ENCODE data around the gene KRT80. TPM values are rescaled to one million over a fixed set of nuclear protein-coding genes. Genes with fewer than 3 reads are reported as not detected.

Gene KRT80
- total RNA-seq, 2 donors from 2014 or later = not detected

DNA sequence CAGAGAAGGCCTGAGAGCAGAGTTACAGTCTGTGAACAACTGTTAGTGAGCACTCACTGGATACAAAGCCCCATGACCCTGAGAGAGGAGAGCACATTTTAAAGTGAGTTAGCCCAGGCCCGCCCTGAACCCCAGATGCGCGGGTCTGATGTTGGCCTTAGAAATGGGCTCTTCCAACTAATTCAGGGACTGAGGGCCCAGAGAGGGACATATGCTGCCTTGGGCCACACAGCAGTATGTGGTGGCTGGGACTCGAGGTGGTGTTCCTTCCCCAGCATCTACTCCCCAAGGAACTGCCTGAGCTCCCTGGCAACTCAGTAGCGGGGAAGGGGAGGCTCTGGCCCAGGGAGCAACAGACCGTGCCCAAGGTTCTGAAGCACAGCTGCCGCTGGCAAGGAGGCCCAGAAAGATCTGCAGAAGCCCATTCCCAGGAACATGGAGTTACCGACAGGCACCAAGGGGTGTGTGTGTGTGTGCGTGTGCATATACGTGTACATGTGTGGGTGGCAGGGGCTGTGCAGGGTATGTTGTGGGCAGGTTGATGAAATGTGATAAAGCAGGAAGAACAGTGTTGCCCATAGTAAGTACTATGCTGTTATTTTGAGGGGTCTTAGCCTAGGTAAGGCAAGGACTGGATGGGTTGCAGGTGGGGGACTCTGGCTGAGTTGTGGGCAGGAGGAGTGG is 40.5 kb downstream of the KRT80 start:
- peak overlapping the region; percentile 76 for H3K4me3 Mint-ChIP-seq
- H3K27me3 Mint-ChIP-seq = no peaks in the 10 kb centered on the region
- H3K36me3 Mint-ChIP-seq (ENCODE audit: low read depth) = no peaks in the 10 kb centered on the region
- DNase-seq (no peak), ATAC-seq (no peak)
- peaks cover 31% of the 10 kb centered on the region for H3K4me1 Mint-ChIP-seq
- no peaks in the 10 kb centered on the region for H3K9me3 ChIP-seq (ENCODE audit: control insufficient read depth, low read length, poor library complexity, severe bottlenecking)
- peak overlapping the region; percentile 86 for H3K27ac Mint-ChIP-seq

DNA sequence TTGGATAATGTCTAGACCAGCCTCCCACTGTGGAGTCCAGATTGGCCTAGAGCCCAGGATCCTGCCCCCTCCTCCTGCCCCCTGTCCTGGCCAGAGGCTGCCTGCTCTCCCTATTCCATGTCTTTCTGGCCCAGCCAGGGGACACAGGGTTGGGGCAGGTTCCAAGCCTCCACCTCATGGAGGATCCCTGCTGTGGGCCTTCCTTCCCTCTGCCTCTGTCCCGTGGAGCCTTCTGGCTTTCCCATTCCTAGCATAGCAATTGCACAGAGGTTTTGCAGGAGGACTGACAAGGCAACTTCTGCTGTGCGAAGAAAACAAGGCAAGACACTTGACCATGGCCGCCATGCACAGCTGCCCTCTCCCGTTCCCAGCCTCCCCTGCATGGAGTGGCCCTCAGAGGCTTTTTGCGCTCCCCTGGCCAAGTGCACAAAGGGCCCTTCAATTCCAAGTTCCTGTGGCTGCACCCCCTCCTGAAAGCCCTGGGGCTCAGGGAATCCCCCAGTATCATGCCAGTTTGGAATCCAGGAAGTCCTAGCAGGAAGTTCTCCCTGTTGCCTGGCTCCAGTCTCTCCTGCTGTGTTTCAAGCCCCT is 42.1 kb downstream of the KRT80 start:
- Mint-ChIP-seq H3K36me3 (ENCODE audit: low read depth) (no peaks in the 10 kb centered on the region), H3K27ac (no peak overlapping the region), H3K27me3 (no peaks in the 10 kb centered on the region), H3K4me3 (no peak overlapping the region), H3K4me1 (peaks cover 18% of the 10 kb centered on the region)
- ATAC-seq (no peak), DNase-seq (no peak)
- no peaks in the 10 kb centered on the region for H3K9me3 ChIP-seq (ENCODE audit: control insufficient read depth, low read length, poor library complexity, severe bottlenecking)

DNA sequence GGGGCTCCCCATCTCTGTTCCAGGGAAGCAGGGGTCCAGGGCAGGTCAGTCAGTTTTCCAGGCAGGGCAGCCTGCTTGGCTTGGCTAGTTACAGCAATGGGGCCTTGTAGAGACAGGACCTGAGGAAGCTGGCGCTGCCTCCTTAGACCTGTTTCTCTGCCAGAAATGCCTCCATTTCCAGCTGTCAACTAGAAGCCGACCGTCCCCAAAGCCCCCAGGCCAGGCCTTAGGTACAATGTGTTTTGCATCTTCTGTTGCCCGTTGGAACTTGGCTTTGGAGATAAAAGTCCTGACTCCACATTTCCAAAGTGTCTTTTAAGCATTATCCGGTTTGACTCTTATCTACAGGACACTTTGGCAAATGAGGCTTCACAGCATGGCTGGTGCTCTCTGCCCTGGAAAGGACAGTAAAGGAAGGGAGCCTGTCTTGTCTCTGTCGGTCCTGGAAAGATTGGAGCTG is 42.6 kb downstream of the KRT80 start:
- DNase-seq = no peak
- Mint-ChIP-seq H3K4me1 (peaks cover 17% of the 10 kb centered on the region), H3K36me3 (ENCODE audit: low read depth) (no peaks in the 10 kb centered on the region), H3K27ac (no peak overlapping the region), H3K4me3 (no peak overlapping the region), H3K27me3 (no peaks in the 10 kb centered on the region)
- no peaks in the 10 kb centered on the region for H3K9me3 ChIP-seq (ENCODE audit: control insufficient read depth, low read length, poor library complexity, severe bottlenecking)
- ATAC-seq = no peak

DNA sequence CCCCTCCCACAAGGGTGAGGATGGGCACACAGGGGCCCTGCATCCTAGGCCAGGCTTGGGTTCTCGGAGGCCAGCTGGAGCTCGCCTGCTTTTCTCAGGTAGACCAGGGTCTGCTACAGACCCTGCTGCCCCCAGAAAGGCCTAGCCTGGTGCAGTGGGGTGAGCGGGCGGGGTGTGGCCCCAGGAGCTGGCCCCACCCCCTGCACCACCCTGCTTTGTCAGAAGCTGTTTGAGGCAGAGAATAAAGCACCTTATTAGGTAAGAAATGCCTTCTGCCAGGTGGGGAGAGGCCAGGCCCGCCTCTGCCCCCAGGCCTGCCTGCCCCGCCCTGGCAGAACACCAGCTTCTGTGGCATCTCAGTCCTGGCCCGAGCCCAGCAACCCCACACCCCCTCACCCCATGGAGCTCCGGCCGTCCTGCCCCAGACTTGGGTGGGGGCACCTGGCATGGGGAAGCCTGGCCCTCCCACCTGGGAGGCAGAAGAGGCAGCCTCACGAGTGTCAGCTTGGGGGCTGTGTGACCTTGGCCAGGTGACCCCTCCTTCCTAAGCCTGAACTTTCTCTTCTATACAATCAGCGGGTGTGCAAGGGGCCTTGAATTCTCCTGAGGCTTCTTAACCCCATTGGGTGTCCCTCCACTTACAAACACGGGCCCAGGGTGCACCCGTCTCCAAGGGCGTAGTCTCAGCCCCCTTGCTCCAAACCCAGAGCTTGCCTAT is 43.2 kb downstream of the KRT80 start:
- peaks cover 17% of the 10 kb centered on the region for H3K4me1 Mint-ChIP-seq
- DNase-seq (no peak), ATAC-seq (no peak)
- H3K4me3 Mint-ChIP-seq = no peak overlapping the region
- no peaks in the 10 kb centered on the region for H3K27me3 Mint-ChIP-seq
- no peak overlapping the region for H3K27ac Mint-ChIP-seq
- no peaks in the 10 kb centered on the region for H3K36me3 Mint-ChIP-seq (ENCODE audit: low read depth)
- H3K9me3 ChIP-seq (ENCODE audit: control insufficient read depth, low read length, poor library complexity, severe bottlenecking) = no peaks in the 10 kb centered on the region

DNA sequence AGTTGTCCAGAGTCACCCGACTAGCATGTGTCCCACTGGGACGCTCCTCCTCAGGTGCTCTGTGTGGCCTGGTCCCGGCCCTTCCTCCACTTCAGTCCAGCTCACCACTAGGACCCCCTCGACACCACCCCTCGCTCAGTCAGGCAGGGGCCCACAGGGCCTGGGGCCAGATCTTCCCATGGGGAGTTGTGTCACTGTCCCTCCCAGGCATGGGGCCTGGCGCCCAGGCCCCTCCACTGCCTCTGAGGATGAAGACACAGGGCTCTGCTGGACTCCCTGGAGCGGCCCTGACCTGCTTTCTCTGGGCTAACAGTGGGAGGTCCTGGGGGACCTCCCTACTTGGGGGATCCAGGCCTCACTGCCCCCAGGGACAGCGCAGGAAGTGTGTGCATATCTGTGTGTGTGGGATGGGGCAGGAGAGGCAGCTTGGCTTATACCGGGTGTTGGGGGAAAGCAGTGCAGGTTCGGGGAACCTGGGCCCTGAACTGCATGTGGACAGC is 43.8 kb downstream of the KRT80 start:
- Mint-ChIP-seq H3K4me1 (peaks cover 17% of the 10 kb centered on the region), H3K27ac (no peak overlapping the region), H3K4me3 (no peak overlapping the region), H3K27me3 (no peaks in the 10 kb centered on the region), H3K36me3 (ENCODE audit: low read depth) (no peaks in the 10 kb centered on the region)
- ATAC-seq (no peak), DNase-seq (no peak)
- H3K9me3 ChIP-seq (ENCODE audit: control insufficient read depth, low read length, poor library complexity, severe bottlenecking) = no peaks in the 10 kb centered on the region

DNA sequence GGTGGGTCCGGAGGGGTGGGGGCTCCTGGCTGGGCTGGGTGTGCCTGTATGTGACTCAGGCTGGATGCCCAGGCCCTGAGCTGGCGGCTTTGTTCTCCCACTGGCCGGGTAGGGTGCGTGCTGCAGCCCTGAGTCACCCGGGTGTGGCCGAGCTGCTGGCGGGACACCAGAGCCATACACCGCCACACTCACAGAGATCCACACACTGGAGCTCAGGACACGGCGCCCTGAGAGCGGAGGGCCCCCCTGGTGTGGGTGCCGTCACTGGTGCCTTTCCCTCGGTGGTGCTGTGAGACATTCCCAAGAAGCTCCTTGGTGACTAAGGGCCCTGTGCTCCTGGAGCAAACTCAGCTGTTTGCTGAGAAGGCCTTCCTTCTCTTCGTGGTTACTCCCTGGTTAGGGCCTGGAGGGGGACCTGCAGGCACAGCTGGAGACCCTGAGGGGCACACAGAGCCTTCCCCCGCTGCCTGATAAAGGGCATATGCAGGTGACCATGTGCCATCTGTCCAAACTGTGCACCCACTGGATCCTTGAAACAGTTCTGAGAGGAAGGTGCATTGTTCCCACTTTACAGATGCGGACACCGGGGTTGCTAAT is 44.3 kb downstream of the KRT80 start:
- H3K4me3 Mint-ChIP-seq = no peak overlapping the region
- ATAC-seq (no peak), DNase-seq (no peak)
- no peaks in the 10 kb centered on the region for H3K36me3 Mint-ChIP-seq (ENCODE audit: low read depth)
- no peaks in the 10 kb centered on the region for H3K9me3 ChIP-seq (ENCODE audit: control insufficient read depth, low read length, poor library complexity, severe bottlenecking)
- no peak overlapping the region for H3K27ac Mint-ChIP-seq
- peaks cover 14% of the 10 kb centered on the region for H3K4me1 Mint-ChIP-seq
- peaks cover 3% of the 10 kb centered on the region for H3K27me3 Mint-ChIP-seq

DNA sequence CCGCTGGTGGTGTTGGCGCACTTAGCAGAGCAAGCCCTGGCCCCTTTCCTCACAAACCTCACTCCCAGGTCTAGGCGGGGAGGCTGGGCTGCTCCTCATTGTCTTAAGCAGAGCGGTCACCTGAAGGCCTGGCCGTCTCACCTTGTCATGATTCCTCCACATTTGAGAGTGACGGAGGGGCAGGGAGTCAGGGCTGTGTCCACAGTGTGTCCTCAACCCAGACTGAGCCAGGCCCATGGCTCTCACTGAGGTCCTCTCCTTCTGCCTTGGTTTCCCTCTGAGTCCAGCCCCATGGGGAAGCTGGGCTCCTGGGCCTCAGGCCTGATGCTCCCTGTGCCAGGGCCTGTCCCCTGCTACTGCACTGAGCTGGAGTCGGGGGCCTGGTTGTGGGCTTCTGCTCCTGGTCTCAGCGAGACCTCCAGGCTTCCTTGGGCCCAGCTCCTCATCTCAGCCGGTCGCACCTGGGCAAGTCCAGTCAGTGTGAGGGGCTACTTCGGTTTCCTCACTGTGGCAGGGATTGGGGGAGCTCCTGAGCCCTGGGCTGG is 44.9 kb downstream of the KRT80 start:
- peaks cover 8% of the 10 kb centered on the region for H3K27me3 Mint-ChIP-seq
- H3K4me1 Mint-ChIP-seq = peaks cover 16% of the 10 kb centered on the region
- H3K27ac Mint-ChIP-seq = no peak overlapping the region
- peaks cover 3% of the 10 kb centered on the region for H3K36me3 Mint-ChIP-seq (ENCODE audit: low read depth)
- H3K9me3 ChIP-seq (ENCODE audit: control insufficient read depth, low read length, poor library complexity, severe bottlenecking) = no peaks in the 10 kb centered on the region
- no peak overlapping the region for H3K4me3 Mint-ChIP-seq
- DNase-seq (no peak), ATAC-seq (no peak)

DNA sequence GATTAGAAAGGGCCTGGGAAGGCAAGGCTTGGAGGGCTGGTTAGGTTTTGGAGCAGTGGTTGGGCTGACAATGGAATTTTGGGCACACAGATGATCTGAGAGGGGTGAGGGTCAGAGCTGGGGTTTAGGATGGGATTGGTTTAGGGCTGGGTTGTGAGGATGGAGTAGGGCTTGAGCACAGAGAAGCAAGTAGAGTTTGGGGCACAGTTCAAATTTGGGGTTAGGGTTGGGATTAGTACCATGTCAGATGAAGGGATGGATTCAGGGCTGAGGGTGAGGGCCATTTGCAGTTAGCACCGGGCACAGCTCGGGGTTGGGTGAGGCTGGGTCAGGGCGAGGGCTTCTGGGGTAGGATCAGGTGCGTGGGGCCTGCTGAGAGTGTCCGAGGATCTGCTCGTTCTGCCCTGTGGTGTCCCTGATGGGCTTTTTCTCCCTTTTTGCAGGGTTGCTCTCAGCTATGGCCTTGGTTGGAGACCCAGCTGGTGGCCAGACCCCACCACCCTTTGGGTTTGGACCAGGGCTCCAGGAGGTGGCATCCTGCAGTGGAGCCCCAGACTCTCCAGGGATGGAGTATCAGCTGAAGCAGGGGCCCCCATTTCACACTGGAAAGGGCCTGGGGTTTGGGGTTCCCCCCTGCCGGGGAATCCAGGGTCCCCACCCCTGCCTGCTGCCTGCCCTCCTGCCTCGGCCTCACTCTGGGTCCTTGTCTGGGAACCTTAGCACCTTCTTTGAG is 45.6 kb downstream of the KRT80 start:
- peaks cover 10% of the 10 kb centered on the region for H3K4me1 Mint-ChIP-seq
- H3K36me3 Mint-ChIP-seq (ENCODE audit: low read depth) = peaks cover 3% of the 10 kb centered on the region
- ATAC-seq (no peak), DNase-seq (no peak)
- H3K27ac Mint-ChIP-seq = peak overlapping the region; percentile 24
- H3K27me3 Mint-ChIP-seq = peaks cover 9% of the 10 kb centered on the region
- no peak overlapping the region for H3K4me3 Mint-ChIP-seq
- no peaks in the 10 kb centered on the region for H3K9me3 ChIP-seq (ENCODE audit: control insufficient read depth, low read length, poor library complexity, severe bottlenecking)

DNA sequence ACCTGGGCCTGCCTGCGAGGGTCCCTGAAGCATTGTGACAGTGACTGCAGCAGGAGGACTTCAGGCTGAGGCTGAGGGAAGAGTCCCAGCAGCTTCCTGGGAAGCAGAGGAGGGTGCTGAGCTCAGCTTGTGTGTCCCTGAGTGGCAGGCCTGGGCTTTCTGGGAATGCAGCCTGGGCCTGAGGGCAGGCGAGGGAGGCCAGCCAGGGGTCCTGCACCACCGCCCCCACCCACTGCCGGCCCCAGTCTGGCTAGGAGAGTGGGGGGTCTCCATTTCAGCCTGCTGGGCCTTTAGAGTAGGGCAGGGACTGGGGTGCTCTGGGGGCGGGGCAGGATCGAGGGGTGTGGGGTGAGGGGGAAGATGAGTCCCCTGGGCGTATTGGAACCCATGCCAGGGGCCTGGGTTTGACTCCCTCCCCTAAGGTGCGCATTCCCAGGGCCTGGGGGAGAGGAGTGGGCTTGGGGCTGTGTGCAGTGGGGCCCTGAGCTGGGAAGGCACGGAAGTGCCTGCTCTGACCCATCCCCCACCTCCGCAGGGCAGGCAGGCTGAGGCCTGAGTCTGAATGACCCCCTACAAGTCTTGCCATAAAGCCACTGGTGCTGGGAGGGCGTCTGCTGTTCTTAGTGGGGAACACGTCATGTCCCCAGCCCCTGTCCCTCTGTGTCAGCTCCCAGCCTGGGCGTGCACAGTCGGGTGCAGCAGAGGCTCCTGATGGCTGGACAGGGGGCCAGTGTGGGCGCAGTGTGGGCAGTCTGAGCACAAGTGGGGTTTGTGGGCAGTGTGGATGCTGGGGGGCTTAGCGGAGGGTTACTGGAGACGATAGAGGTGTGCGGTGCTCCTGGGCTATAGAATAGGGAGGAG is 46.4 kb downstream of the KRT80 start:
- H3K9me3 ChIP-seq (ENCODE audit: control insufficient read depth, low read length, poor library complexity, severe bottlenecking) = no peaks in the 10 kb centered on the region
- no peak overlapping the region for H3K4me3 Mint-ChIP-seq
- peaks cover 11% of the 10 kb centered on the region for H3K27me3 Mint-ChIP-seq
- peaks cover 9% of the 10 kb centered on the region for H3K4me1 Mint-ChIP-seq
- DNase-seq (no peak), ATAC-seq (no peak)
- peaks cover 3% of the 10 kb centered on the region for H3K36me3 Mint-ChIP-seq (ENCODE audit: low read depth)
- peak overlapping the region; percentile 24 for H3K27ac Mint-ChIP-seq

DNA sequence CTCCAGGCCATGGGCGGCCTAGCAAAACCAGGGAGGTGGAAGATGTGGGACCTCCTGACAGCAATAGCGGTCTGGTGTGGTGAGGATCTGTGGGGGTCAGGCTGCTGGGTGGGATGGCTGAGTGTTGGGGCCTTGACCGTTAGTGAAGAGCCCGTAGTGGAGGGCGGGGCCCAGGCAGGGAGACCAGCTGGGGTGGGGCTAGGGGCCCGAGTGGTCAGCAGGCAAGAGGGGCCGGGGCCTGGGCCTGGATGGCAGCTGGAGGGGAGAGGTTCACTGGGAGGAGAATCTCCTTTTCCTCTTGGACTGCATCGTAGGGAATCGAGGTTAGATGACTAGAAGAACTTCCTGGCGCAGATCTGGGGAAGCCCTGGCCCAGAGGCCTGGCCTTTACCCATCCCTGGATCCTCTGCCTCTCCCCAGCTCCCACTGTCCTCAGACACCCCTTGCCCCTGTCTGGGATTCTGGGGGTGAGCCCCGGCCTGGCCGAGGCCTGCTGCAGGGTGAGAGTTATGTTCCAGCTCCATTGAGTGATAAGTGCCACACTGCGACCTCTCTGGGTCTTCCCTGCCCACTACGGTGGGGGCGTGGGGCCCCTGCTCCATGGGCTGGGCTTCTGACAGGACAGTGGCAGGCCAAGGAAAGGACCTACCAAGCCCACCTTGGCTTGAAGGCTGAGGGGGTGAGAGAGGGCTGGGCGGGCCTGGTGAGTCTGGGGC is 47.1 kb downstream of the KRT80 start:
- Mint-ChIP-seq H3K4me1 (peaks cover 5% of the 10 kb centered on the region), H3K27me3 (peaks cover 14% of the 10 kb centered on the region), H3K4me3 (no peak overlapping the region), H3K36me3 (ENCODE audit: low read depth) (peaks cover 3% of the 10 kb centered on the region), H3K27ac (no peak overlapping the region)
- no peaks in the 10 kb centered on the region for H3K9me3 ChIP-seq (ENCODE audit: control insufficient read depth, low read length, poor library complexity, severe bottlenecking)
- no peak for DNase-seq
- no peak for ATAC-seq

DNA sequence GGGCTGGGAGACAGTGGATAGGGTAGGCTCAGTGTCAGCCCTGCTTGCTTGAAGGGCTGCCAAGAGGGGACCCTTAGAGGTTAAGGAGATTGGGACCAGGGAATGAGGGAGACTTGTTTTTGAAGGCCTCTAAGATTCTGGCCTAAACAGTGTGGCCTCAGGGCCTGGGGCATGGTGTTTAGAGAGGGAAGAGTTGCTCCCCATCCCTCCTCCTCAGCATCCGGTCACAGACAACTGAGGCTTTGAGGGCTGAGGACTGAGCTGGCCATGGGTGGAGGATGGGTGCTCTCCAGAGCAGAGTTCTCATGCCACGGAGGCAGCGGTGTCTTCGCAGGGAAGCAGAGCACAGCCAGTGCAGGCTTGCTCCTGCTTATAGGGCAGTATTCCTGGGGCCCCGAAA is 49.4 kb downstream of the KRT80 start:
- H3K27ac Mint-ChIP-seq = peak overlapping the region; percentile 70
- peaks cover 3% of the 10 kb centered on the region for H3K36me3 Mint-ChIP-seq (ENCODE audit: low read depth)
- ATAC-seq (no peak), DNase-seq (no peak)
- no peaks in the 10 kb centered on the region for H3K9me3 ChIP-seq (ENCODE audit: control insufficient read depth, low read length, poor library complexity, severe bottlenecking)
- no peak overlapping the region for H3K4me3 Mint-ChIP-seq
- peaks cover 5% of the 10 kb centered on the region for H3K4me1 Mint-ChIP-seq
- H3K27me3 Mint-ChIP-seq = peaks cover 24% of the 10 kb centered on the region

Measured in T-helper 17 cell (primary cell).